Transverse colon (tissue), 3 donors: ENCODE measurements around the gene STRA8.

Source experiments
- CTCF ChIP-seq, 5 experiments: fragments of 200-600 bp in 3 of 5; fragments of 450-650 bp in 2 of 5; sonication (generic) in 3 of 5; IDR thresholded peaks; 1 replicate in 2 of 5; 2 replicates in 3 of 5; pipeline ENCODE4 v1.5.1; 2016 to 2017; ENCODE audit warnings: antibody characterized with exemption in 5 of 5, inconsistent platforms in 3 of 5, mild to moderate bottlenecking in 2 of 5, moderate library complexity in 1 of 5
- POLR2A ChIP-seq: fragments of 450-650 bp; IDR thresholded peaks from one replicate; pipeline ENCODE4 v1.6.1; 2016; ENCODE audit warnings: antibody characterized with exemption, mild to moderate bottlenecking, moderate library complexity

GRCh38 chr7:135239263-135239662 is 5.6 kb downstream of the STRA8 start:
- TF ChIP-seq CTCF (IDR thresholded peaks at IDR 0.05) (no peak), POLR2A (no peak)
